Thyroid gland (tissue), 4 donors: ENCODE measurements around the gene RAP1GAP.

ENCODE experiments used
- POLR2A ChIP-seq, 2 donors: fragments of 450-650 bp; IDR thresholded peaks; one replicate each; pipeline ENCODE4 v1.6.1; 2017; ENCODE audit warnings: antibody characterized with exemption in 2 of 2, mild to moderate bottlenecking in 2 of 2, moderate library complexity in 1 of 2
- TF ChIP-seq, protein P1 (sequence below), 6 experiments: fragments of 200-600 bp in 3 of 6; fragments of 450-650 bp in 3 of 6; sonication (generic) in 3 of 6; IDR thresholded peaks; one replicate each; pipeline ENCODE4 v1.5.1; 2016 to 2019; ENCODE audit warnings: antibody characterized with exemption in 6 of 6, mild to moderate bottlenecking in 2 of 6, inconsistent platforms in 1 of 6, moderate library complexity in 1 of 6

GRCh38 chr1:21590934-21591333 lies 78.2 kb downstream of the RAP1GAP start:
- TF ChIP-seq, protein P1, sequence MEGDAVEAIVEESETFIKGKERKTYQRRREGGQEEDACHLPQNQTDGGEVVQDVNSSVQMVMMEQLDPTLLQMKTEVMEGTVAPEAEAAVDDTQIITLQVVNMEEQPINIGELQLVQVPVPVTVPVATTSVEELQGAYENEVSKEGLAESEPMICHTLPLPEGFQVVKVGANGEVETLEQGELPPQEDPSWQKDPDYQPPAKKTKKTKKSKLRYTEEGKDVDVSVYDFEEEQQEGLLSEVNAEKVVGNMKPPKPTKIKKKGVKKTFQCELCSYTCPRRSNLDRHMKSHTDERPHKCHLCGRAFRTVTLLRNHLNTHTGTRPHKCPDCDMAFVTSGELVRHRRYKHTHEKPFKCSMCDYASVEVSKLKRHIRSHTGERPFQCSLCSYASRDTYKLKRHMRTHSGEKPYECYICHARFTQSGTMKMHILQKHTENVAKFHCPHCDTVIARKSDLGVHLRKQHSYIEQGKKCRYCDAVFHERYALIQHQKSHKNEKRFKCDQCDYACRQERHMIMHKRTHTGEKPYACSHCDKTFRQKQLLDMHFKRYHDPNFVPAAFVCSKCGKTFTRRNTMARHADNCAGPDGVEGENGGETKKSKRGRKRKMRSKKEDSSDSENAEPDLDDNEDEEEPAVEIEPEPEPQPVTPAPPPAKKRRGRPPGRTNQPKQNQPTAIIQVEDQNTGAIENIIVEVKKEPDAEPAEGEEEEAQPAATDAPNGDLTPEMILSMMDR (IDR thresholded peaks at IDR 0.05) = no peak
- TF ChIP-seq POLR2A (IDR thresholded peaks at IDR 0.05) = no peak
